Measurements from ENCODE around the gene MC5R. TPM values are rescaled to one million over a fixed set of nuclear protein-coding genes. Genes with fewer than 3 reads are reported as not detected.

Gene MC5R
- total RNA-seq, 4 donors from 2014 or later = not detected

GRCh38 chr18:13872373-13872772, 48.4 kb downstream of the MC5R start:
- Histone ChIP-seq H3K4me1 (peaks cover 0 to 9% (median 3%) of the 10 kb centered on the region in 4 donors), H3K4me3 (no peak overlapping the region), H3K36me3 (no peaks in the 10 kb centered on the region), H3K9me3 (no peaks in the 10 kb centered on the region), H3K27me3 (peaks cover 0 to 47% (median 0%) of the 10 kb centered on the region in 4 donors), H3K27ac (replicated peaks in 1 of 4) (no peak overlapping the region)
- no peak for TF ChIP-seq EP300 (IDR thresholded peaks at IDR 0.05)
- 57% methylated on average over 4 of the region's 14 CpGs for WGBS
- DNase-seq (ENCODE audit: extremely low spot score) = no peak
- intact Hi-C loops (cut with DNase I) = no loop called here

DNA sequence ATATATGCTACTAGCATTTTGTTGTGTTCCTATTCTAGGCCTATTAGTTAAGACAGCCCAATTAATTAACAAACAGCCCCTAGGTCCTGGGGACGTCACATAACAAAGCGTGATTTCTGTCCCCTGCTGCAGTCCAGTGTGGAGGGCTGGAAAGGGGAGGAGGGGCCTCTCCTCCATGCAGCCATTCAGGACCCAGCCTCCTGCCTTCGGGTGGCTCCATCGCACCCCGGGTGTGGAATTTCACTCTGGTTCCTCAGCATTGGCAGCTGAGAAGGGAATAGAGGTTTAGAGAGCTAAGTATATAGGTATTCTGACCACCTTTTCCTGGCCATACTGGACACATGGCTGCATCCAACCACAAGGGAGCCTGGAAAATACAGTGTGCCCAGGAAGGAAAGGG, 49.0 kb downstream of the MC5R start:
- intact Hi-C loops (cut with DNase I) = no loop called here

DNA sequence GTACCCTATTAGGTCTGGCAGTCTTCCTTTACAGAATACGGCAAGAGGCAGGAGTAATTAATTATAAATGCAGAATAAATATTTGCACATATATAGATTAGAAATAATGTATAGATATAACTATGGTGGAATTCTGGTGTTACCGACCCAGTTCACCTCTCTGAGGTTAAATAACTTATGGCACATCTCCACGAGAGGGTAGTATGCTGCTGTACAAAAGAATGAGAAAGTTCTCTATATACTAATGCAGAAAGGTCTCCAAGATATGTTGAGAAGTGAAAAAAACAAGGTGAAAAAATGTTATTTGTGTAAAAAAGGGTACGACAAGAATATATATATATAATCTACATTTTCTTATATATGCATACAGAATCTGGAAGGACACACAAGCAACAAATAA, 50.6 kb downstream of the MC5R start:
- DNase-seq (ENCODE audit: extremely low spot score) = no peak
- TF ChIP-seq POLR2A (IDR thresholded peaks at IDR 0.05; ENCODE audit: low read depth) (no peak), POLR2AphosphoS5 (IDR thresholded peaks at IDR 0.05) (no peak), EP300 (IDR thresholded peaks at IDR 0.05) (no peak)
- TF ChIP-seq, protein P1, sequence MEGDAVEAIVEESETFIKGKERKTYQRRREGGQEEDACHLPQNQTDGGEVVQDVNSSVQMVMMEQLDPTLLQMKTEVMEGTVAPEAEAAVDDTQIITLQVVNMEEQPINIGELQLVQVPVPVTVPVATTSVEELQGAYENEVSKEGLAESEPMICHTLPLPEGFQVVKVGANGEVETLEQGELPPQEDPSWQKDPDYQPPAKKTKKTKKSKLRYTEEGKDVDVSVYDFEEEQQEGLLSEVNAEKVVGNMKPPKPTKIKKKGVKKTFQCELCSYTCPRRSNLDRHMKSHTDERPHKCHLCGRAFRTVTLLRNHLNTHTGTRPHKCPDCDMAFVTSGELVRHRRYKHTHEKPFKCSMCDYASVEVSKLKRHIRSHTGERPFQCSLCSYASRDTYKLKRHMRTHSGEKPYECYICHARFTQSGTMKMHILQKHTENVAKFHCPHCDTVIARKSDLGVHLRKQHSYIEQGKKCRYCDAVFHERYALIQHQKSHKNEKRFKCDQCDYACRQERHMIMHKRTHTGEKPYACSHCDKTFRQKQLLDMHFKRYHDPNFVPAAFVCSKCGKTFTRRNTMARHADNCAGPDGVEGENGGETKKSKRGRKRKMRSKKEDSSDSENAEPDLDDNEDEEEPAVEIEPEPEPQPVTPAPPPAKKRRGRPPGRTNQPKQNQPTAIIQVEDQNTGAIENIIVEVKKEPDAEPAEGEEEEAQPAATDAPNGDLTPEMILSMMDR (IDR thresholded peaks at IDR 0.05) = no peak
- Histone ChIP-seq H3K4me1 (no peaks in the 10 kb centered on the region), H3K27ac (replicated peaks in 1 of 4) (no peak overlapping the region), H3K4me3 (no peak overlapping the region), H3K36me3 (no peaks in the 10 kb centered on the region), H3K27me3 (peaks cover 0 to 34% (median 0%) of the 10 kb centered on the region in 4 donors), H3K9me3 (no peaks in the 10 kb centered on the region)
- 75% methylated on average over 4 of the region's 4 CpGs for WGBS
- intact Hi-C loops (cut with DNase I) = no loop called here

More for the DNA sequence above, 49.0 kb downstream of the MC5R start:
- Histone ChIP-seq H3K4me3 (no peak overlapping the region), H3K27ac (replicated peaks in 1 of 4) (no peak overlapping the region), H3K9me3 (no peaks in the 10 kb centered on the region), H3K4me1 (peaks cover 0 to 9% (median 3%) of the 10 kb centered on the region in 4 donors), H3K36me3 (no peaks in the 10 kb centered on the region), H3K27me3 (peaks cover 0 to 47% (median 0%) of the 10 kb centered on the region in 4 donors)
- no peak for DNase-seq (ENCODE audit: extremely low spot score)
- TF ChIP-seq EP300 (IDR thresholded peaks at IDR 0.05) = no peak
- TF ChIP-seq POLR2AphosphoS5 (IDR thresholded peaks at IDR 0.05) = no peak
- TF ChIP-seq, protein P1 (IDR thresholded peaks at IDR 0.05) = no peak
- WGBS = 51% methylated on average over 5 of the region's 5 CpGs

Other genes with a start within 250 kb of the MC5R start
- gene FAM210A, start 97.6 kb upstream of the MC5R start, total RNA-seq = 10 to 100 TPM; 10.4 to 22.4 (median 17.4) TPM
- 10 to 100 TPM; 14.1 to 23.7 (median 19.8) TPM for gene RNMT, start 97.5 kb upstream of the MC5R start, total RNA-seq
- gene MC2R, start 91.4 kb downstream of the MC5R start, total RNA-seq = under 1 TPM in 1 of 4 donors, not detected in 3; 0.17 TPM